K562 treated with DMSO at 1 percent for 4 hours (cell line): ENCODE results near the gene EPB41L2. TPM values are rescaled to one million over a fixed set of nuclear protein-coding genes. Genes with fewer than 3 reads are reported as not detected.

Experiments
- total RNA-seq: library from RNA; unstranded; fragments of 300-600 nt; gene quantifications from 2 replicates; pipeline ENCODE4 v1.2.3, GENCODE V29; 2022; ENCODE audit not compliant: insufficient read depth

The EPB41L2 gene
- 24.2 and 26.5 TPM in 2 replicates for total RNA-seq

DNA sequence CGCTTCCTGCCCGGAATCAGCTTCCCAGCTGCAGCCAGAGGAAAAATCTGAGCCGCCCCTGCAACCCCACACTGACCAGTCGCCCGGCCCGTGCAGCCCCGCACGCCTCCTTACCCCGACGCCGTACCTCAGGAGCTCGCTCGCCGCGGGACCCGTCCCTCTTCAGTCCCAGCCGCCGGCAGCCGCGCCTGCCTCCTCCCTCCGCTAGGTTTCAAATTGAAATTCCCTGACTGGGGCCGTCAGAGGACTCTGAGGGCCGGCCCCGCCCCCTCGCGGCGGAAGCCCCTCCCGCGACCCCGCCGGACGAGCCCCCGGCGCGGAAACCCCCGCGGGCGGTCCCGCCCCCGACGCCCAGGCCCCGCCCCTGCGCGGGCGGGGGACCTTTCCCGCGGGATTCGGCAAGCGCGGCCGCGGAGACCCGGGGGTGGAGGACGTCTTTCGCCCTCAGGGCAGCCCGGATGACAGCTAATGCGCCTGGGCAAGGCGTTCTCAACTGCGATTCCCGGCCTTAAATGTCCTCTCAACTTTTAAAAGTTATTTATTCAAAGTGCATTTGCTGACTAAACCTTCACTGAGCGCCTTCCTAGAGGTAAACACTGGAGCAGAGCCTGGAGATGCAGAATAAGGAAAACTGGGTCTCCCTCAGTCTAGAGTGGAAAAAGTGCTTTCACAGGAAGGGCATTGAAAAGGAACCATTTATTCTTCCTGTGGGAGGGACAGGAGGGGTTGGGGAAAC is at the start of gene EPB41L2:
TSS of gene EPB41L2 (minus strand) at position 218 of the 736 bp plus-strand sequence. CDS start 106,760 bp downstream, outside the sequence.

DNA sequence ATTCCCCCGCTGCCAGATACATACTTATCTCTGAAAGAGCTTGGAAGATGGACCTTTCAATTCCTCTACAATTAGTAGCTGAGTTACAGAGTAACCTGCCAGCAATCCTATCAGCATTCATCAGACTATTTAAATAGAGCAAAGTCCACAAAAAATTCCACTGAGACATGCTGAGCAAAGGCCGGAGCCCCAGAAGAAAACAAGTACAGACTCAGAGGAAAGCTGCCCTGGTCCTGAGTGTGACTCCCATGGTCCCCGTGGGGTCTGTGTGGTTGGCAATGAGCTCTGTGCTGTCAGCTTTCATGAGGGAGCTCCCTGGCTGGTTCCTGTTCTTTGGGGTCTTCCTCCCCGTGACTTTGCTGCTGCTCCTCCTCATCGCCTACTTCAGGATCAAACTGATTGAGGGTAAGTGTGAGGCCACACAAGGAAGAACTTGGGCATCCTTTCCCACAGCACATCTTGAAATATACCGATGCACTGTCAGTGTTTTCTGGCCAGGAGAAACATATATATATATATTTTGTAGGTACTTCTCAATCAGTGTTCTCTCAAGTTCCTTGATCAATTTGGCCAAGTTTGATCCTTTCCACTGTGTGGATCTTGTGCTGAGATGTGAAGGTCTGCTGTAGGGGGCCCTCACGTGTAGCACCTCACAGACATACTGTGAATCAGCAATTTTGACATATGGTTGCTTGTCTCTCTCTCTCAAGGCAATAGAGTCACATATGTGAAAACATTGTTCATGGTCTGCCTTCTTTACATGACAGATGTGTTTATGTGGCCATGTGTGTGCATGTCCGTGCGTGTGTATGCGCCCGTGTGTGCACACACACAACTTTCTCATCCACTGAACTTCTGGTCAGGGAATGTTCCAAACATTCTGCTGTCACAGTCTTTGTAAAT is 235.5 kb downstream of the EPB41L2 start, which contains the start of gene SMLR1:
TSS of gene SMLR1 (plus strand) at position 160 of the 903 bp plus-strand sequence. CDS start at position 168, 8 bp downstream.

Other genes starting within 250 kb of the EPB41L2 start
- gene SMLR1, start 235.8 kb downstream of the EPB41L2 start, total RNA-seq, result not detected in 2 replicates
- 0.59 and 1.5 TPM in 2 replicates for gene AKAP7, start 72.2 kb upstream of the EPB41L2 start, total RNA-seq